Right atrium auricular region (tissue), 2 donors: ENCODE measurements around the gene ULBP2. TPM values are rescaled to one million over a fixed set of nuclear protein-coding genes. Genes with fewer than 3 reads are reported as not detected.

ENCODE experiments used
- DNase-seq: peaks from one replicate; pipeline ENCODE4 v3.0.0-alpha.2; 2019; ENCODE audit warnings: low spot score
- H3K27ac ChIP-seq, 2 donors: fragments of 200-600 bp; sonication (generic); 1 replicate in 1 of 2; 2 replicates in 1 of 2; pipeline ENCODE4 v1.5.1; 2016 to 2019
- H3K27me3 ChIP-seq, 2 donors: fragments of 200-600 bp; sonication (generic); one replicate each; pipeline versions ENCODE4 v1.5.1 to v1.6.0; 2017 to 2019
- H3K36me3 ChIP-seq: fragments of 200-600 bp; sonication (generic); one replicate; pipeline ENCODE4 v1.5.1; 2016
- H3K4me1 ChIP-seq, 2 donors: fragments of 200-600 bp; sonication (generic); one replicate each; pipeline versions ENCODE4 v1.5.1 to v1.6.0; 2017 to 2019
- H3K4me3 ChIP-seq, 2 donors: fragments of 200-600 bp; sonication (generic); 1 replicate in 1 of 2; 2 replicates in 1 of 2; pipeline ENCODE4 v1.5.1; 2017 to 2019; ENCODE audit warnings: mild to moderate bottlenecking in 1 of 2, moderate library complexity in 1 of 2
- H3K9me3 ChIP-seq, 2 donors: fragments of 200-600 bp; sonication (generic); one replicate each; pipeline ENCODE4 v1.5.1; 2019
- CTCF ChIP-seq, 2 donors: fragments of 200-600 bp; sonication (generic); IDR thresholded peaks; one replicate each; pipeline ENCODE4 v1.5.1; 2019; ENCODE audit warnings: antibody characterized with exemption in 2 of 2
- total RNA-seq, 2 donors: library from RNA; depleted of rRNA; stranded (reverse); fragments of >200 nt; gene quantifications; one replicate each; pipeline ENCODE4 v1.1.0, GENCODE V29; 2016

Gene ULBP2
- total RNA-seq, 2 donors from 2014 or later: 0.82 to 2.4 TPM

- H3K27ac ChIP-seq: no peak overlapping the region
- DNase-seq: no peak
- H3K9me3 ChIP-seq: peaks cover 0 to 26% of the 10 kb centered on the region in 2 donors
- H3K27me3 ChIP-seq: peaks cover 21 to 49% of the 10 kb centered on the region in 2 donors
- H3K36me3 ChIP-seq: no peaks in the 10 kb centered on the region
- no peak overlapping the region for H3K4me3 ChIP-seq
- TF ChIP-seq CTCF (IDR thresholded peaks at IDR 0.05): no peak
- H3K4me1 ChIP-seq: no peaks in the 10 kb centered on the region
Observed at GRCh38 chr6:149984773-149985172, 43.0 kb downstream of the ULBP2 start.

- Histone ChIP-seq H3K9me3 (peaks cover 0 to 26% of the 10 kb centered on the region in 2 donors), H3K4me1 (peaks cover 0 to 7% of the 10 kb centered on the region in 2 donors), H3K36me3 (no peaks in the 10 kb centered on the region), H3K4me3 (no peak overlapping the region), H3K27me3 (peaks cover 27 to 55% of the 10 kb centered on the region in 2 donors), H3K27ac (no peak overlapping the region)
- no peak for TF ChIP-seq CTCF (IDR thresholded peaks at IDR 0.05)
- DNase-seq: no peak
Observed at GRCh38 chr6:149985481-149985937, 43.7 kb downstream of the ULBP2 start.

GRCh38 chr6:149987602-149988107, 45.8 kb downstream of the ULBP2 start:
- Histone ChIP-seq H3K27me3 (peaks cover 42 to 59% of the 10 kb centered on the region in 2 donors), H3K9me3 (peaks cover 0 to 26% of the 10 kb centered on the region in 2 donors), H3K36me3 (no peaks in the 10 kb centered on the region), H3K27ac (no peak overlapping the region), H3K4me1 (peaks cover 0 to 15% of the 10 kb centered on the region in 2 donors), H3K4me3 (no peak overlapping the region)
- TF ChIP-seq CTCF (IDR thresholded peaks at IDR 0.05): no peak
- DNase-seq: no peak

GRCh38 chr6:149988550-149989346, 46.9 kb downstream of the ULBP2 start:
- Histone ChIP-seq H3K27me3 (peaks cover 43 to 54% of the 10 kb centered on the region in 2 donors), H3K4me3 (no peak overlapping the region), H3K9me3 (peaks cover 0 to 26% of the 10 kb centered on the region in 2 donors), H3K4me1 (peaks cover 0 to 15% of the 10 kb centered on the region in 2 donors), H3K27ac (no peak overlapping the region), H3K36me3 (no peaks in the 10 kb centered on the region)
- TF ChIP-seq CTCF (IDR thresholded peaks at IDR 0.05): no peak
- DNase-seq: no peak

- Histone ChIP-seq H3K4me3 (no peak overlapping the region), H3K36me3 (no peaks in the 10 kb centered on the region), H3K9me3 (peaks cover 0 to 26% of the 10 kb centered on the region in 2 donors), H3K27ac (no peak overlapping the region), H3K27me3 (peaks cover 43 to 46% of the 10 kb centered on the region in 2 donors), H3K4me1 (peaks cover 0 to 15% of the 10 kb centered on the region in 2 donors)
- no peak for DNase-seq
- TF ChIP-seq CTCF (IDR thresholded peaks at IDR 0.05): no peak
Observed at GRCh38 chr6:149990212-149990660, 48.4 kb downstream of the ULBP2 start.
